ENCODE measurements around the gene RBM42.
"Not testable (repeated sequence)": the region's sequence is repeated elsewhere in the genome, so short reads cannot be mapped to it uniquely, and the experiment has no call there.

The RBM42 gene

GRCh38 chr19:35654828-35655227 lies 26.0 kb downstream of the RBM42 start:
- DNase-seq (ENCODE audit: low read depth) = not testable (repeated sequence)

GRCh38 chr19:35655600-35655999 lies 26.8 kb downstream of the RBM42 start:
- DNase-seq (ENCODE audit: low read depth) = no peak

- no peak for DNase-seq (ENCODE audit: low read depth)
Observed at GRCh38 chr19:35656700-35657099, 27.9 kb downstream of the RBM42 start.

GRCh38 chr19:35657904-35658700 lies 29.3 kb downstream of the RBM42 start:
- no peak for DNase-seq (ENCODE audit: low read depth)

- no peak for DNase-seq (ENCODE audit: low read depth)
Observed at GRCh38 chr19:35661995-35662340, 33.1 kb downstream of the RBM42 start.

- DNase-seq (ENCODE audit: low read depth) = no peak
Observed at GRCh38 chr19:35663981-35664380, 35.1 kb downstream of the RBM42 start.

GRCh38 chr19:35665157-35665556 lies 36.3 kb downstream of the RBM42 start:
- DNase-seq (ENCODE audit: low read depth) = no peak

GRCh38 chr19:35665604-35666003 lies 36.8 kb downstream of the RBM42 start:
- no peak for DNase-seq (ENCODE audit: low read depth)

GRCh38 chr19:35666251-35666913 lies 37.5 kb downstream of the RBM42 start, which contains the start of gene UPK1A:
TSS of gene UPK1A (plus strand) at chr19:35666517. CDS start at chr19:35666813, 296 bp downstream.
- no peak for DNase-seq (ENCODE audit: low read depth)

- DNase-seq (ENCODE audit: low read depth) = no peak
Observed at GRCh38 chr19:35669566-35669965, 40.7 kb downstream of the RBM42 start.

- no peak for DNase-seq (ENCODE audit: low read depth)
Observed at GRCh38 chr19:35669974-35670373, 41.1 kb downstream of the RBM42 start.

GRCh38 chr19:35670686-35671085 lies 41.9 kb downstream of the RBM42 start:
- DNase-seq (ENCODE audit: low read depth) = no peak

- no peak for DNase-seq (ENCODE audit: low read depth)
Observed at GRCh38 chr19:35671818-35672217, 43.0 kb downstream of the RBM42 start.

- DNase-seq (ENCODE audit: low read depth) = peak; percentile 42
Observed at GRCh38 chr19:35673121-35673804, 44.4 kb downstream of the RBM42 start.

- DNase-seq (ENCODE audit: low read depth) = no peak
Observed at GRCh38 chr19:35675589-35676140, 46.8 kb downstream of the RBM42 start.

Data from HS-5 (cell line).